Neutrophil (primary cell): ENCODE measurements around the gene NDEL1.
"Not testable (repeated sequence)": the region's sequence is repeated elsewhere in the genome, so short reads cannot be mapped to it uniquely, and the experiment has no call there.

Experiments used
- H3K27ac ChIP-seq: fragments of 200-600 bp; sonication (generic); 2 replicates; pipeline ENCODE4 v1.5.1; 2016; ENCODE audit warnings: mild to moderate bottlenecking, moderate library complexity
- H3K27me3 ChIP-seq: fragments of 200-600 bp; sonication (generic); 2 replicates; pipeline ENCODE4 v1.6.0; 2016; ENCODE audit warnings: mild to moderate bottlenecking
- H3K36me3 ChIP-seq: fragments of 200-600 bp; sonication (generic); 2 replicates; pipeline ENCODE4 v1.5.1; 2017
- H3K4me1 ChIP-seq, 2 experiments: fragments of 200-600 bp in 1 of 2; sonication (generic) in 1 of 2; 1 replicate in 1 of 2; 2 replicates in 1 of 2; pipeline versions ENCODE4 v1.5.1 to v1.6.1; 2013 to 2016; ENCODE audit warnings: low read depth in 1 of 2, low read length in 1 of 2, mild to moderate bottlenecking in 1 of 2, moderate library complexity in 1 of 2; ENCODE audit not compliant: control insufficient read depth in 1 of 2, insufficient read depth in 1 of 2
- H3K4me3 ChIP-seq, 2 experiments: fragments of 200-600 bp in 1 of 2; sonication (generic) in 1 of 2; 1 replicate in 1 of 2; 2 replicates in 1 of 2; pipeline ENCODE4 v1.5.1; 2013 to 2016; ENCODE audit warnings: low read depth in 1 of 2, low read length in 1 of 2, mild to moderate bottlenecking in 1 of 2, moderate library complexity in 1 of 2
- H3K9me3 ChIP-seq: fragments of 200-600 bp; sonication (generic); 2 replicates; pipeline ENCODE4 v1.5.1; 2016
- TF ChIP-seq, protein P1 (sequence below): fragments of 200-600 bp; sonication (generic); IDR thresholded peaks from 2 replicates; pipeline ENCODE4 v1.5.1; 2016; ENCODE audit warnings: antibody characterized with exemption

Gene NDEL1

DNA sequence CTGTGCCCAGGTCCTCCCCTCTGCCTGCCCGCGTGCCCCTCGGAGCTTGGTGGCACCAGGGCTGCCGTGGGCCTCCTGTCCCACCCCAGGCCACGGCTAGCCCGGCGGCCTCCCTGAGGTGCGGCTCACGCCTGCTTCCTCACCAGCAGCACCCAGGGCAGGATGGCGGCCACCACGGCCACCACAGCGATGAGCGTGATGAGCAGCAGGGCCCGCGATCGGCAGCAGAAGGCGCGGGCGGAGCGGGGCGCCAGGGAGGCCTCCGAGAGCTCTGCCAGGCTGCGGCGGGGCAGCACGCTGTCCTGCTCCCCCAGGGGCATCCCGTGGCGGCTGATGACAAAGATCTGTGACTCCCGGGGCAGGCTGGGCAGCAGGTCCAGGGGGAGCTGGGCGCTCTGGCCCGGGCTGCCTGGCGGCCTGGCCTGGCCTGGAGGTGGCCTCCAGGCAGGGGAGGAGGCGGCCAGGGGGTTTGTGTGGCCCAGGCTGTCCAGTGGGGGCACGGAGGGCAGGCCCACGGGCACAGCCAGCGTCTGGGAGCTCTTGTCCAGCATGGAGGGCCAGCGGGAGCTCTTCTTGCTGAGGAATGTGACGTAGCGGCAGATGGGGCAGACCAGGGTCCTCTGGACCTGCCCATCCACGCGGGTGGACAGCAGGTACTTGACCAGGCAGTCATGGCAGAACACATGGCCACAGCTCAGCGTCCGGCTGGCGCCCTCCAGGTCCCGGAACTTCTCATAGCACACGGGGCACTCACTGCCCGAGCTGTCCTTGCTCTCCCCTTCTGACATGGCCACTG is 42.8 kb upstream of the NDEL1 start:
- peaks cover 28% of the 10 kb centered on the region for H3K27me3 ChIP-seq
- H3K27ac ChIP-seq = peak overlapping the region; percentile 96
- no peaks in the 10 kb centered on the region for H3K36me3 ChIP-seq
- TF ChIP-seq, protein P1, sequence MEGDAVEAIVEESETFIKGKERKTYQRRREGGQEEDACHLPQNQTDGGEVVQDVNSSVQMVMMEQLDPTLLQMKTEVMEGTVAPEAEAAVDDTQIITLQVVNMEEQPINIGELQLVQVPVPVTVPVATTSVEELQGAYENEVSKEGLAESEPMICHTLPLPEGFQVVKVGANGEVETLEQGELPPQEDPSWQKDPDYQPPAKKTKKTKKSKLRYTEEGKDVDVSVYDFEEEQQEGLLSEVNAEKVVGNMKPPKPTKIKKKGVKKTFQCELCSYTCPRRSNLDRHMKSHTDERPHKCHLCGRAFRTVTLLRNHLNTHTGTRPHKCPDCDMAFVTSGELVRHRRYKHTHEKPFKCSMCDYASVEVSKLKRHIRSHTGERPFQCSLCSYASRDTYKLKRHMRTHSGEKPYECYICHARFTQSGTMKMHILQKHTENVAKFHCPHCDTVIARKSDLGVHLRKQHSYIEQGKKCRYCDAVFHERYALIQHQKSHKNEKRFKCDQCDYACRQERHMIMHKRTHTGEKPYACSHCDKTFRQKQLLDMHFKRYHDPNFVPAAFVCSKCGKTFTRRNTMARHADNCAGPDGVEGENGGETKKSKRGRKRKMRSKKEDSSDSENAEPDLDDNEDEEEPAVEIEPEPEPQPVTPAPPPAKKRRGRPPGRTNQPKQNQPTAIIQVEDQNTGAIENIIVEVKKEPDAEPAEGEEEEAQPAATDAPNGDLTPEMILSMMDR = no peak
- H3K9me3 ChIP-seq = no peaks in the 10 kb centered on the region
- peak overlapping the region in 1 of 2 experiments; percentile 35 for H3K4me3 ChIP-seq
- peaks cover 19 to 27% of the 10 kb centered on the region in 2 experiments for H3K4me1 ChIP-seq

DNA sequence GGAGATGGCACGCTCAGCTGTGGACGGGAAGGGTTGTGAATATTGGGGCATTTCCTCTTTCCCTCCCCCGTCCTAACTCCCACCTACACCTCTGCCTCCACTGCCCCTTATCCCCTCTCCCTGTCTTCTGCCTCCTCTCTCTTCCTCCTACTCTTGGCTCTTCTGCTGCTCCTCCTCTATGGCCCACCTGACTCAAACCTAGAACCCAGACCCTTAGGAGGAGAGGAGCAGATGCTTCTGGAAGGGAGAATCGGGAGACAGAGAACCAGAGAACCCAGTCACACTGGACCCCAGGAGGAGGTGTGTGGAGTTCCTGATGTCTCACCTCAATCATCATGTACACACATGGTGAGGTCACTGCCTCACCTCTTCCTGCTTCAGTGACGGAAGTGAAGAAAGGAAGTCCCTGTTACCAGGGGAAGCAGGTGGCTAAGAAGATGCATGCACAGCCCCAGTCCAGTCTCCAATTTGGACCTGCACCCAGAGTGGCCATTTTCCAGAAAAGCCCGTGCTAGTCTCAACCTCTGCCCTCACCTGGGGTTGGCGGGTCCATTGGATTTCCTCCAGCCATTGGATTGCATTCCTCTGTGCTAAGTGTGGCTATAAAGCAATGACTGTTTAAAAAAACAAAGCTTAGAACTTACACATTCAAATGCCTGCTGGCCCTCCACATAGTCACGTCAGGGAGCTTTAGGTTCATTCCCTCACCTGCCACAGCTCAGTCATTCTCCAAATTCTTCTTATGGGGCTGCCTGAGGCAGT is 42.0 kb upstream of the NDEL1 start:
- peak overlapping the region; percentile 96 for H3K27ac ChIP-seq
- TF ChIP-seq, protein P1 = peak; percentile 31
- no peaks in the 10 kb centered on the region for H3K9me3 ChIP-seq
- peaks cover 36% of the 10 kb centered on the region for H3K27me3 ChIP-seq
- peaks cover 19 to 27% of the 10 kb centered on the region in 2 experiments for H3K4me1 ChIP-seq
- no peaks in the 10 kb centered on the region for H3K36me3 ChIP-seq
- H3K4me3 ChIP-seq = peak overlapping the region; percentile 8 to 35

DNA sequence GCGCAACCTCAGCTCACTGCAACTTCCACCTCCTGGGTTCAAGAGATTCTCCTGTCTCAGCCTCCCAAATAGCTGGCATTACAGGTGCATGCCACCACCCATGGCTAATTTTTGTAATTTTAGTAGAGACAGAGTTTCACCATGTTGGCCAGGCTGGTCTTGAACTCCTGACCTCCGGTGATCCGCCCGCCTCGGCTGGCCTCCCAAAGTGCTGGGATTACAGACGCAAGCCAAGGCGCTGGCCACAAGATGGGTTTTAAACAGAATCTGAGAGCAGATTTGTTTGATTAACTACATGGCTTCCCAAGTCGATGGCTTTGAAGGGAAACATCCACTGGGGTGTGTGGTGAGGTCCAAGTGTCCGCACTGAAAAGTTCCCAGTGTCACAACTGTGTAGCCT is 41.2 kb upstream of the NDEL1 start:
- Histone ChIP-seq H3K4me1 (peaks cover 19 to 27% of the 10 kb centered on the region in 2 experiments), H3K27me3 (peaks cover 41% of the 10 kb centered on the region), H3K27ac (peak overlapping the region; percentile 96)
- H3K4me3 ChIP-seq, H3K9me3 ChIP-seq, H3K36me3 ChIP-seq: not testable (repeated sequence)

DNA sequence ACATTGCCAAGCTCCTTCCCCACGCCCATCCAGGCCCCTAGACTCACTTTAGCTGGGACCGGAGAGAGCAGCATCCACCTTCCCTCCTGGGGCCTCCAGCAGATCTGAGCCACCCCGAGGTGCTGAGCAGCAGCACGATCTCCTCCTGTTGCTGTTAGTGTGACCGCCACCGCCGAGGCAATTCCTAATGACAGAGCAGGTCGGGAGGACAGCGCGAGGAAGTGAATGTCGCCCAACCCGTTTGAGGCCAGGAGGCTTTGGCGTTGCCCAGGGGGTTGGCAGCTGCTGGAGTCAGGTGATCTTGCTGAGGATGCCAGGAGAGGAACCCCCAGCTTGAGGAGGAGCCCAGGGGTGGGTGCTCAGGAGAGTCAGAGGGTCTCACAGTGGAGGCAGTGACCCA is 38.0 kb upstream of the NDEL1 start, which contains the start of gene RNF222:
TSS of gene RNF222 (minus strand) at position 192 of the 400 bp plus-strand sequence. CDS start 4,366 bp downstream, outside the sequence.
- TF ChIP-seq, protein P1 = no peak
- no peaks in the 10 kb centered on the region for H3K36me3 ChIP-seq

DNA sequence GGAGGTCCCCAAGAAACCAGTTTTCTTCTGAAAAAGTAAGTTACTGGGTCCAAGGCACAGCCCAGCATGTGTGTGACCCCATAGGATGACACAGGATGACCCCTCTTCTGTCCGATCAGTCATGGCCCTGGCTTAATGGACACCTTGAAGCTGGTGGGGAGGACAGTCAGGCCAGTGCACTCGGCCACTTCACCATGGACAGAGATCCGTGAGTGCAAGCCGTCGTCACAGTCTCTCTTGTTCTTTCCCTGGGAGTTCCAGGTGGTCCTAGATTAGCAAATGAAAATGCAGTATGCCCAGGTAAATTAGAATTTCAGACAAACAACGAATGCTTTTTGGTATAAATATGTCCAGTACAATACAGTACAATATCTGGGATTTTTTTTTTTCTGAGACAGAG is 36.7 kb upstream of the NDEL1 start:
- Histone ChIP-seq H3K9me3 (no peaks in the 10 kb centered on the region), H3K4me1 (peaks cover 8 to 11% of the 10 kb centered on the region in 2 experiments), H3K36me3 (no peaks in the 10 kb centered on the region), H3K4me3 (no peak overlapping the region), H3K27ac (no peak overlapping the region), H3K27me3 (peaks cover 46% of the 10 kb centered on the region)
- TF ChIP-seq, protein P1 = no peak

More for the DNA sequence above, 38.0 kb upstream of the NDEL1 start, which contains the start of gene RNF222:
- H3K4me3 ChIP-seq = no peak within 1 kb of the TSS
- no peak within 1 kb of the TSS for H3K27ac ChIP-seq
- H3K9me3 ChIP-seq = no peaks in the 10 kb centered on the region
- H3K27me3 ChIP-seq = peaks cover 46% of the 10 kb centered on the region
- H3K4me1 ChIP-seq = peaks cover 19 to 25% of the 10 kb centered on the region in 2 experiments

DNA sequence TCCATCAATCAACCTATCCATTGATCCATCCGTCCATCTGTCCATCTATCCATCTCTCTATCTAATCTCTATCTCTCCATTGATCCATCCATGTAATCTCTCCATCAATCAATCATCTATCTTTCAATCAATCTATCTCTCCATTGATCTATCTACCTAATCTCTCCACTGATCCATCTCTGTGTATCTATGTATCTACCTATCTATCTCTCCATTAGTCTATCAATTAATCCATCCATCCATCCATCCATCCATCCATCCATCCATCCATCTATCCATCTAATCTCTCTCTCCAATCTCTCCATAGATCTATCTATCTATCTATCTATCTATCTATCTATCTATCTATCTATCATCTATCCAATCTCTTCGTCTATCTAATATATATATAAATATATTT is 34.6 kb upstream of the NDEL1 start:
- Histone ChIP-seq H3K4me3 (no peak overlapping the region), H3K27me3 (peaks cover 36% of the 10 kb centered on the region)

More for the DNA sequence above, 34.6 kb upstream of the NDEL1 start:
- no peaks in the 10 kb centered on the region for H3K36me3 ChIP-seq
- TF ChIP-seq, protein P1 = no peak
- H3K27ac ChIP-seq = no peak overlapping the region
- no peaks in the 10 kb centered on the region for H3K4me1 ChIP-seq
- no peaks in the 10 kb centered on the region for H3K9me3 ChIP-seq
